ENCODE measurements around the gene ARHGEF4.

Gene ARHGEF4

GRCh38 chr2:130820279-130820861 is 16.3 kb upstream of the ARHGEF4 start:
- no peak for DNase-seq

DNA sequence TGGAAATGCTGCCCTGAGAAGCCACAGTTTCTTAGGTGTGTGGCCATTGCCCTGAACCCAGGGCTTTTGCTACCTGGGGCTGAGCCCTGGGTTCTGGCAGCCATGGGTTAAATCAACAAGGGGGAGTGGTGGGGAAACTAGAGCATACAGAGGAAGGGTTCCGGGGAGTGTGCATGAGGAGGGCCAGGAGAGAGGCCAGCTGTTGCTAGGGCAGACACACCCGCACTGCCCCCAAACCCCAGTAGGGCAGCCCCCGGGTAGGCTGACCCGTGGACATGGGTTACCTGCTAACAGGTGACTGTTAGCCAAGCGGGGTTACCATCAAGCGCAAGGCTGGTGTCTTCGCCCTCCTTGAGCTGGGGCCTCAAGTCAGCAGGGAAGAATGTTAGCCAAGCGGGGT is 14.8 kb upstream of the ARHGEF4 start:
- no peak for DNase-seq

DNA sequence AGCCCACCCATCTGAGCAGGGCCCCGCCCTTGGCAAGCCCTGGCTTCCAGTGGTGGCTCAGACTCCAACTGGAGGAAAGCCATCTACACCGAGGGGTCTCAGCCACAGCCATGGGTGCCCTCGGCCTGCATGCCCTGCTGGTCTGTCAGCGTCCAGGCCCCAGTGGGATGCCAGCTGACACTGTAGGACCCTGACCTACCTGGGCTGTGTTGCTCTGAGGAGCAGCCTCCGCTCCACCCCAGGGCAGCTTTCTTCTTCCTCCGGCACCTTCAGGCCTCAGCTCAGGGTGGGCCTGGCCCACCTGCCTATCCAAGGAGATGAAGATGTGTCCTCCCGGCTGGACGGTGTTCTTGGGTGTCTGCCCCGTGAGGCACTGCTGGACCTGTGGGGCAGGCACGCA is 13.9 kb upstream of the ARHGEF4 start:
- no peak for DNase-seq

- no peak for DNase-seq
These were observed 13.4 kb upstream of the ARHGEF4 start for GRCh38 chr2:130823171-130823885.

GRCh38 chr2:130823886-130824491 is 12.7 kb upstream of the ARHGEF4 start:
- no peak for DNase-seq

GRCh38 chr2:130824492-130825061 is 12.1 kb upstream of the ARHGEF4 start:
- peak; percentile 93 for DNase-seq

DNA sequence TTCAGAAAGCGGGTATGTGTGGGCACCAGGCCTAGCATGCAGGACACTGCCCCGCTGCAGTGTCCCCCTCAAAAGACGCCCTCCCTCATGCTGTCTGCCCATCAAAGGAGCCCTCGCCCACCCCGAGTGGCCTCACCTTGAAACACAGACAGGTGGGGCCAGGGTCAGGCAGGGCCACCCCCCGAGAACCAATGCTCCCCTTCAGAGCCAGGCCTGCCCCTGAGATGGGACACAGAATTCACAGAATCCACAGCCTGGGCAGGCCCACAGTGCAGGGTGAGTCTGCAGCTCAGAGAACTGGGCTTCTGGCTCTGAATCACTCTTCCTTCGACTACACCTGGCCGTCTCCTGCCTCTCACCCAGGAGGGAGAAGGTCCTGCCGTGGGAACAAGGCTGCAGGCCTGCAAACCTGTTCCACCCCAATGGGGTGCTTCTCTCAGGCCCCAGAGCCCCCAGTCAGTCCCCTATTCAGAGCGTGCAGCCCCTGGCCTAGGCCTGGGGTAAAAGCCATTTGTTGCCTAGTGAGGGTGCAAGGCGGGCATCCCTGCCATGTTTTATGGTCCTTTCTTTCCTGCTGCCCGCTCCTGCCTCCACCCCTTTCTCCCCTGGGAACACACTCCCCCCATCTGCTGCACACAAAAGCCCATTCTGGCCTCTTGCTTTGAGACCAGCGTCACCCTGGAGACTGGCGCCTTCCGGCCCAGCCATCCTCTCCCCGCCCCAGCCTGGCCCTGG is 11.3 kb upstream of the ARHGEF4 start:
- no peak for DNase-seq

- DNase-seq: no peak
These were observed 10.8 kb upstream of the ARHGEF4 start for GRCh38 chr2:130825966-130826253.

DNA sequence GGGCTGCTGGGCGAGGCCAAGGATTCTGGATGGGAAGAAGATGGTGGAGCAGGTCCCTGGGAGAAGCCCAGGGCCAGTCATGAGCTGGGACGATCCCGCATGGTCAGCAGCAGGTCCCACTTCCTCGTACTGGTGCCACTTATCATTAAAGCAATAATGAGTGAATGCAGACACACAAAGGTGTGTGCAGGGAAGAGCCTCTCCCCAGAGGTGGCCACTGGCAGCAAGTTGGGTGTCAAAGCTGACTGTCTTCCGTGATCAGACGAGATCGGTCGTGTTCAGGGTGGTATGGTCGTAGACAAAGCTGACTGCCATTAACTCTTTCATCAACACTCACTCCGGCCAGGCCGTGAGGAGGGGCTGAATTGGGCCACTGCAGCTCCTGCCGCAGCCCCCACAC is 10.3 kb upstream of the ARHGEF4 start:
- no peak for DNase-seq

DNA sequence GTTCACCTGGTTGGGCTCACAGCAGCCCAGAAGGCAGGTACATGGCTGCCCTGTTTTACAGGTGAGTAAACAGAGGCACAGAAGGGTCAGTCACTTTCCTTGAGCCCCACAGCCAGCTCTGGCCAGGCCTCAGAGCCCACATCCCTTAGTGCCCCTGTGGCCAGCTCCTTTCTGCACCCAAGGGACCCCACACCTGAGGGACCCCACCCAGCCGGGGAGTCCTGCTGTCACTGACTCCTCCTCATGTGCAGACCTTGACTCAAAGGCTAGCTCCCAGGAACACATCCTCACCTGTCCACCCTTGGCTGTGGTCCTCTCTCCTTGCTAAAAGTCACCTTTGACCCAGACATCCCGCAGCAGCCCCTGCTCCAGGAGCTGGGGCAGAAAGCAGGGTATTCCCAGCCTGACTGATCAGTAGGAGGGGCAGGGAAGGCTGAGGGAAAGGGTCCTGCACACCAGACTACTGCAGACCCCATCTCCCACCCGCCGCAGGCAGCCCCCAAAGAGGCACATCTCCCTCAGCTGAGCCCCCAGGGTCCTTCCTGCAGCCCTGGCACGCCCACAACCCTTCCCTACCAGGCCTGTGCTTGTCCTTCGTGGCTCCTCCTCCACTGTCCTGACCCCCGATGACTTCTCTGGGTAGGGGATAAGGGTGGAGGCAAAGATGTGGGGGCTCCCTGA is 9.8 kb upstream of the ARHGEF4 start:
- no peak for DNase-seq

- no peak for DNase-seq
These were observed 9.0 kb upstream of the ARHGEF4 start for GRCh38 chr2:130827502-130828251.

GRCh38 chr2:130828461-130828860 is 8.3 kb upstream of the ARHGEF4 start:
- DNase-seq: no peak

- no peak for DNase-seq
These were observed 7.7 kb upstream of the ARHGEF4 start for GRCh38 chr2:130829015-130829414.

DNA sequence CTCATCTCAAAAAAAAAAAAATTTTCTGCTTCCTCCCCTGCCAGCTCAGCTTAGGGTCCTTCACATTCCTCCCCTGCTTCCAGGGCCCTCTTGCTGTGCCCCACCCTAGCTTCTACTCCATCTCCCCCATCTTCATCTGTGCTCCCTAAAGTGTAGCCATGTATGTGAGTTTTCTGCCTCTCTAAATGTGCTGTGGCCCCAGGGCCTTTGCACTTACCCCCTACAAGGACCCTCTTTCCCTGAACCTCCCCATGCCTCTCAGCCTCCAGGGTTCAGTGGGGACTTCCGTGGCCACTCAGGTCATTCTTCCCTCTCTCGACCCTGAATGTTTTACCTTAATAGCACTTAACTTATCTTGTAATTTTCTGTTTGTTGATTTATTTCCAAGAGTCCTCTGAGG is 6.2 kb upstream of the ARHGEF4 start:
- DNase-seq: no peak

DNA sequence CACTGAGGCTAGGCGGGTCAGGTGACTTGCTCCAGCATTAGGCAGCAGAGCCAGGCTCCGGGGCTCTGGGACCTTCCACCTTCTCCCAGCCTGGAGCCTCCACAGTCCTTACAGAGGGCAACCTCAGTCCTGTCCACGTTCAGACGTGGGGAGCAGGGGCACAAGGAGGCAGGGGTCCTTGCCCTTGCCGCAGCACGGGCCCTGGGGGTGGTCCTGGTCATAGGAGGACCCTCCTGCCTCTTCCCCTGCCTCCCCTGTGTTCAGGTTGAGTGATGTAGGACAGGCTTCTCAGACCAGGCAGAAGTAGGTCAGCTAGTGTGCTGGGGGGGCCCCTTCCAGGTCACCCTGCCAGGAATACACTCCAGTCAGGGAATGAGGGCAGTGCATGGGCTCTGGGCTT is 5.4 kb upstream of the ARHGEF4 start:
- DNase-seq: no peak

GRCh38 chr2:130832296-130832940 is 4.3 kb upstream of the ARHGEF4 start:
- no peak for DNase-seq

DNA sequence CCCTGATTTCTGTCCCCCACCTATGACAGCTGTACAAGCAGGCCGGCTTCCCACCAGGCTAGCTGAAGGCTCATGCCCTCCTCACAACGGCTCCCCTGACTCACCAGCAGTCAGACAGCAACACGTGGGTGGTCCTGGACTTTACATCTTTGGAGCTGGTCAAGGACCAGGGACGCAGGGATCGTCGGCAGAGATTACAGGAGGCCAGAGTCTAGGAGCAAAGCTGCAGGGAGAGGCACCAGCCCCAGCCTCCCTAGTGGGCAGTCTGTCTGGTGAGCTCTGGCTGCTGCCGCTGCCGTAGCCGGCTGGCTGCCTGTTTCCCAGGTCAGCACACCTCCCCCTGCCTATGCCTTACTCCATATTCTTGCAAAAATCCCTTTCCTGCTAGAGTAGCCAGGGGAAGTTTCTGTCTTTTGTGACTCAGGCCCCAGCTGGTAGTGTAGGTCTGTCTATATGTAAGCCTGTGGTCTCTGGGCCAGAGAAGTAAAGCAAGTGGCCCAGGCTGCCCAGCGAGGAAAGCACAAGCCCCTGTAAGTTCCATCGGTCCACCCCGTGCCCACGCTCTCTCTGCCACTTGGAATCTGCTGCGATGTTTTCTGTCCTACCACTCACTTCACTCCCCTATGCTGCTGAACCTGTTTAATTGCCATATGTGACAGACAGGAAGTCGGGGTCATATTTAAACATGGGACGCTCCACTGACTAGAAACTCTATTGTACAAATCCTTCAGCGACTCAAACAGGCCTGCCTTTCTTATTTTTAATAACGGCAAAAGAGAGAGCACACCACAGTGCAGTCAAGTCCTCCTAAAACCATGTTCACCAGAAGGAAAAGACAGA is 2.4 kb upstream of the ARHGEF4 start:
- DNase-seq: no peak

- DNase-seq: no peak
These were observed 1.6 kb upstream of the ARHGEF4 start for GRCh38 chr2:130834931-130835765.

- DNase-seq: no peak
These were observed 1.0 kb upstream of the ARHGEF4 start for GRCh38 chr2:130835766-130836015.

GRCh38 chr2:130837175-130837810 is 579 bp downstream of the ARHGEF4 start:
- DNase-seq: no peak

Data from activated CD4-positive, alpha-beta T cell treated with anti-CD3 and anti-CD28 coated beads, Interleukin-10, Interleukin-2, amounts not matched to agents 100 ng/mL and 50 ng/mL, durations not matched to agents 16 hours and 8 hours (primary cell).